ENCODE results near the gene CTPS2.
"Not testable (repeated sequence)": the region's sequence is repeated elsewhere in the genome, so short reads cannot be mapped to it uniquely, and the experiment has no call there.

The CTPS2 gene

GRCh38 chrX:16653424-16653823 is 59.0 kb downstream of the CTPS2 start:
- no peak for DNase-seq (ENCODE audit: low spot score)

- DNase-seq (ENCODE audit: low spot score), result no peak
These were observed 61.0 kb downstream of the CTPS2 start for GRCh38 chrX:16651391-16652024.

- no peak for DNase-seq (ENCODE audit: low spot score)
These were observed 62.6 kb downstream of the CTPS2 start, which contains the start of gene S100G for GRCh38 chrX:16649858-16650257. Gene S100G (plus strand): TSS chrX:16650158. CDS start chrX:16651007, 849 bp downstream.

- no peak for DNase-seq (ENCODE audit: low spot score)
These were observed 65.9 kb downstream of the CTPS2 start for GRCh38 chrX:16646366-16647138.

- DNase-seq (ENCODE audit: low spot score), result no peak
These were observed 69.3 kb downstream of the CTPS2 start for GRCh38 chrX:16643176-16643575.

GRCh38 chrX:16640823-16641222 is 71.6 kb downstream of the CTPS2 start:
- DNase-seq (ENCODE audit: low spot score), result no peak

GRCh38 chrX:16639966-16640365 is 72.5 kb downstream of the CTPS2 start:
- DNase-seq (ENCODE audit: low spot score), result no peak

- DNase-seq (ENCODE audit: low spot score), result no peak
These were observed 73.9 kb downstream of the CTPS2 start for GRCh38 chrX:16638533-16638932.

GRCh38 chrX:16635596-16635995 is 76.9 kb downstream of the CTPS2 start:
- DNase-seq (ENCODE audit: low spot score), result no peak

- no peak for DNase-seq (ENCODE audit: low spot score)
These were observed 77.4 kb downstream of the CTPS2 start for GRCh38 chrX:16635040-16635439.

- peak; percentile 10 for DNase-seq (ENCODE audit: low spot score)
These were observed 78.7 kb downstream of the CTPS2 start for GRCh38 chrX:16633754-16634153.

- DNase-seq (ENCODE audit: low spot score), result peak; percentile 44
These were observed 82.6 kb downstream of the CTPS2 start for GRCh38 chrX:16629909-16630308.

GRCh38 chrX:16628946-16629595 is 83.4 kb downstream of the CTPS2 start:
- DNase-seq (ENCODE audit: low spot score), result peak; percentile 86

GRCh38 chrX:16628511-16628910 is 84.0 kb downstream of the CTPS2 start:
- not testable (repeated sequence) for DNase-seq (ENCODE audit: low spot score)

GRCh38 chrX:16619024-16619423 is 93.4 kb downstream of the CTPS2 start:
- DNase-seq (ENCODE audit: low spot score), result no peak

GRCh38 chrX:16618422-16618821 is 94.0 kb downstream of the CTPS2 start:
- DNase-seq (ENCODE audit: low spot score), result no peak

- no peak for DNase-seq (ENCODE audit: low spot score)
These were observed 95.1 kb downstream of the CTPS2 start for GRCh38 chrX:16617382-16617781.

GRCh38 chrX:16612257-16612897 is 100.1 kb downstream of the CTPS2 start:
- no peak for DNase-seq (ENCODE audit: low spot score)

- not testable (repeated sequence) for DNase-seq (ENCODE audit: low spot score)
These were observed 101.8 kb downstream of the CTPS2 start for GRCh38 chrX:16610654-16611053.

- DNase-seq (ENCODE audit: low spot score), result no peak
These were observed 102.3 kb downstream of the CTPS2 start for GRCh38 chrX:16610121-16610621.

GRCh38 chrX:16606142-16606720 is 106.2 kb downstream of the CTPS2 start:
- no peak for DNase-seq (ENCODE audit: low spot score)

- no peak for DNase-seq (ENCODE audit: low spot score)
These were observed 108.1 kb downstream of the CTPS2 start for GRCh38 chrX:16604337-16604736.

Measured in hematopoietic multipotent progenitor cell treated with erythropoietin and hydrocortisone succinate and interleukin-3 and kit ligand, for 15 days (in vitro differentiated cells).